Fibroblast of peridontal ligament (primary cell): ENCODE results near the gene ADAT3.
"Not testable (repeated sequence)": the region's sequence is repeated elsewhere in the genome, so short reads cannot be mapped to it uniquely, and the experiment has no call there.

Experiments
- DNase-seq: peaks from one replicate; pipeline ENCODE4 v3.0.0-alpha.2; 2010; ENCODE audit errors: extremely low read depth

ADAT3 gene

DNA sequence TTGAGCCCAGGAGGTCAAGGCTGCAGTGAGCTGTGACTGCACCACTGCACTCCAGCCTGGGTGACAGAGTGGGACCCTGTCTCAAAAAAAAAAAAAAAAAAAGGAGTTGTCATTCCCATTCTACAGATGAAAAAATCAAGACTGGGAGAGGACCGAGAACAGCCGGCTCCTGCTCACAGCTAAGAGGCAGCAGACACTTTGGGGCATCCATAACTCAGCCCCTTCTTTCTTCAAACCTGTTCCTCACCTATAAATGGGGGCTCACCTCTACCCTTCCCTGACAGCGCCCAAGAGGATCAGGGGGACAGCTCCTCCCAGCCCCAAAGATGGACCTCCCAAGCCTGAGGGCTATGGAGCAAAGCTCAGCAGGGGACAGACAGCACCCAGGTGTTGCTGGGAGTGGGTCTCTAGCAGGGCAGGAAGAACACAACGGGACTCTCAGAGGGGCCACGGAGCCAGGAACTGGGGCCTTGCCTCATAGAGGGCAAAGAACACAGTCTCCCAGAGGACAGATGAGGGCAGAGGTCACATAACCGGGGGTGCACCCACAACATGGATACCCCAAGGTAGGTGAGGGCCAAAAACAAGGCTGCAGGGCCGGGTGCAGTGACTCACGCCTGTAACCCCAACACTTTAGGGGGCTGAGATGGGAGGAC lies 38.4 kb upstream of the ADAT3 start:
- DNase-seq, result no peak

- no peak for DNase-seq
Measured at GRCh38 chr19:1867349-1867724, 37.9 kb upstream of the ADAT3 start.

GRCh38 chr19:1868971-1869370 lies 36.2 kb upstream of the ADAT3 start:
- no peak for DNase-seq

GRCh38 chr19:1871140-1871597 lies 34.0 kb upstream of the ADAT3 start:
- no peak for DNase-seq

DNA sequence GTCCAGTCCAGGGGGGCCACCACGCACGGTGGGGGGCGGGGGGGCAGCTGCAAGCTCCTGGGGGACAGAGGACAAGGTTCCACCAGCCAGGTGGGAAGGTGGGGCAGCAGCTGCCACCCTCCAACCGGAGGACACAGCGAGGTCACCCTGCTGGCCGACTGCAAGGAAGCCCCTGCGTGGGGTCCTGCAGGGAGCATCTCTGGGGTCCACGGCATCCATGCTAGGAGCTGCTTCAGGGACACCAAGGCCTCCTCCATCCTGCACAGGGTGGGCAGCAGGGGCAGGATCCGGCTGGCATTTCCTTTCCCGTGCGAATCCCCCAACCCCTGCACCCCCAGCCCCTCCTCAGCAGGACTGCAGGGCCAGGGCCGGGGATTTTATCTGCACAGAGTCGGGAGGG lies 33.6 kb upstream of the ADAT3 start:
- no peak for DNase-seq

DNA sequence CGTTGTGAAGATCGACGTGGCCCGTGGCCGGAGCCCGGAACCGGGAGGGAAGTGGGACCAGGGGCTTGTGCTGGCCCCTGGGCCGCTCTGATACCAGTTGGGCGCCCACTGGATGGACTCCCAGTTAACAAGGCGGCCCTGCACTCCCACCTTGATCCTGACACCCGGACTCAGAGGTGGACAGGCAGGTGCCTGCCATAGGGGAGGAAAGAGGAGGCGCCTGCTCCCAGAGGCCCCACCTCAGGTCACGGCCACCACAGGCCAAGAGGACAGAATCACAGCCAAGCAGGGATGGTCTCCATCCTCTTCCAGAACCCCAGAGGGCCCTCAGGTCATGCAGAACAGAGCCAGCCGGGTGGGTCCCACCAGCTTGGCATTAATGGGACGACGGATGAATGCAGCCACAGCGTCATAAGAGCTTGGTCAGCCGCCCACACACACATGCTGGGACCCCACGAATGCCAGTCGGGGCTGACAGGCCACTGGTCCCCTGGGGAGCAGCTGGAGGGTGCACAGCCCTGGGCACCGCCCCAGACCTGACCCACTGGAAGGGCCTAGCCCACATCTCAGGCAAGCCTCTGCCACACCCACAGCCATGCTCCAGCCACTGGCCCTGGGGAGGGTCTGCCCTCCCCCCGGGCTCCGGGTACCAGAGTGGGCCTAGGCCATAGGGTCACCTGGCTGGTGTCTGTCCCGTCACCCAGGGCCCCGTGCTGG lies 32.2 kb upstream of the ADAT3 start:
- DNase-seq, result no peak

- no peak for DNase-seq
Measured at GRCh38 chr19:1873524-1874473, 31.4 kb upstream of the ADAT3 start.

DNA sequence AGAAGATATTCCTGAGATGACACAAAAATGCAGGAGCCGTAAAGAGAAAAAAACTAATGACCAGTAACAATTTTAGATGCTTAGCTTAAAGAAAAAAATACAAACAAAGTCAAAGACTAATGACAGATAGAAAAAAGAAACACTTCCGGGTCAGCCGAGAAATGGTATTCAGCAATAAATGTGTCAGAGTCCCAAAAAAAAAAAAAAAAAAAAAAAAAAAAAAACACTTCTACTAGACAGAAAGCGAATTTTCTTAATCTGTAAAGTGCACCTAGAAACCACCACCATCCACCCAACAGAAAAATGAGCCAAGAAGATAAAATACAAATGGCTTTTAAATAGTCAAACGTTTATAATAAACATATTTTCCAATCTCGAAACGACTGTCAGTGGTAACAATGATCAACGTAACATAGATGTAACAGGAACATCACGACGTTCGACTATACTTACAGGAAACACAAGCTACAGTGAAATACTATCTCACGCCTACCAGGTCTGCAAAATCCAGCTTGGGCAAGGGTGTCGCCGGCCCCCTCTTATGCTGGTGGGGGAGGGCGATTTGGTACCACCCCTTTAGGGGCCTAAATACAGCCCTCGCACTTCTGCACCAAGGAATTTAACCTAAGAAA lies 30.5 kb upstream of the ADAT3 start:
- DNase-seq, result peak; percentile 33

- not testable (repeated sequence) for DNase-seq
Measured at GRCh38 chr19:1875265-1875645, 29.9 kb upstream of the ADAT3 start.

- peak; percentile 73 for DNase-seq
Measured at GRCh38 chr19:1875646-1876495, 29.3 kb upstream of the ADAT3 start.

GRCh38 chr19:1876496-1877279 lies 28.5 kb upstream of the ADAT3 start:
- DNase-seq, result not testable (repeated sequence)

- not testable (repeated sequence) for DNase-seq
Measured at GRCh38 chr19:1877280-1877660, 27.9 kb upstream of the ADAT3 start.

DNA sequence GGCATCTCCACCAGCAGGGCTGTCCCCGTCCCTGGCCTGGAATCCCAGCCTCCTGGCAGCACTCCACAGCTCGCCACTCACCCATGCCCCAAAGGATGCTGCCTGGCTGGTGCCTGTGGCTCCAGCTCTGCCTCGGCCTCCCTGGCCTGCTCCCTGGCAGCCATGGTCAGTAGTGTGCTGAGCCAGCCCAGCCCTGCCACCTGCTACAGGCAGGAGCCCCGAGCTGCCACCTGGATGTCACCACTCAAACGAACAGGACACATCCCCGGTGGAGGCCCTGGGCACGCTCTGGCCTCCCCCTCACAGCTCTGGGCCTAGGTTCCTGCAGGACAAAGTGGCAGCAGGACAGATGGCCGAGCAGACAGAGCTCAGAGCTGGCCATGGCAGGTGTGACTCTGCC lies 26.6 kb upstream of the ADAT3 start:
- DNase-seq, result not testable (repeated sequence)

DNA sequence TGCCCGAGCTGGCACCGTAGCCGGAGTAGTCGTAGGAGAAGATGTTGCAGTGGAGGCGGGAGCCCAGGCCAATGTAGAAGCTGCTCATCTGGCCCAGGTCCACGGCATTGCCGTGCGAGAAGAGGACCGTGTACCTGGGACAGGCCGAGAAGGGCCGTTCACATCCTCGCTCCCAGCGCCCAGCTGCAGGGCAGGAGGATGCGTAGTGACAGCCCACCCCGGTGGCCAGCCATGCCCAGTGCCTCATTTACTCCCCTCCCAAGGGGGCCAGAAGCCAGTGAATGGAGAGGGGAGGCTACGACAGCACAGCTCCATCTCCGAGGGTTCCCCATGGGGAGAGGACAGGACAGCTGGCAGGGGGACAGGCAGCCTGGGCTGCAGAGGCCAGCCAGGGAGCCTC lies 25.2 kb upstream of the ADAT3 start:
- not testable (repeated sequence) for DNase-seq

GRCh38 chr19:1880611-1881392 lies 24.4 kb upstream of the ADAT3 start:
- DNase-seq, result no peak

GRCh38 chr19:1881393-1882088 lies 23.7 kb upstream of the ADAT3 start:
- DNase-seq, result not testable (repeated sequence)

DNA sequence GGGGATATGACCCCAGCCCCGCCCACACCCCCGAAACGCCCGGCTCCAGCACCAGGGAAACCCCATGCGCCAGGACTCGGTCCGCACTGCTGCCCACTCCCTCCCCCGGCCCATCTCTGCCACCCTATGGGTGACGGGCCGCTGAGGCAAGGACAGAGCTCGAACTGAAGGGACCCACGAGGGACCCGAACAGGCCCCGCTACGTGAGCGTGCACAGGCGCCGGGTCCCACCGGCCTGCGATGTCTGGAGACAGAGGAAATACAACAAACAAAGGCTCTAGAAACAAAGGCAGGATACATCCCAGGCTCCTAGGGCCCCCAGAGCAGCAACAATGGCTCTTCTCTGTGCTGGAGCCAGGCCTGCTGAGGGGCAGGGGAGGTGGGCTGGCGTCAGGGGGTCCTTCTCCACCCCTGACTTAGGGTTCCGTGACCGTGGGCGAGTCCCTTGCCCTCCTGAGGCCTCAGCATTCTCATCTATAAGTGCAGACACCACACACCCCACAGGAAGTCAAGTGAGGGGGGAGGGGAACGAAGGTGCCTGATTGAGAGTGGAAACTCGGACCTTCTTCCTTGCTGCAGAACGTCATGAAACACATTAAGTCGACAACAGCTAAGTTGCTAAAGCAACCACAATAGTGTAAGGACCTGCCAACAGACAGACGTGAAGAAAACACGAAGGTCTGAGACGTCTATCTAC lies 23.0 kb upstream of the ADAT3 start:
- DNase-seq, result no peak
